ENCODE data around the gene BOD1L2.

The BOD1L2 gene

DNA sequence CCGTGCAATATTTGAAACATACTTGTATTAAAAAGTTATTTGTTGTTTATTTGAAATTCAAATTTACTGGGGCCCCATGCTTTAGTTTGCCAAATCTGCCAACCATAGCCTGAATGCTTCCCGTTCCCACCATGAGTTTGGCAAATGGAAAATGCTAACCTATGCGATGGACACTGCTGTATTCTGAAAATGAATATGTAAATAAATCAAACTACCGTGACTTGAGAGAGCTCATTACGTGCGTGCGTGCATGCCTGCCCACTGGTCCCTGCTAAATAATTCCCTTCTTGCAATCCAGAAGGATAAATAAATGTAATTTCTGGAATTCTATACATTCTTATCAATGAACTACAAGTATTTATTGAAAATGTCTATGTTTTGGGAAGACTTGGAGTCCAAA, 3.2 kb downstream of the BOD1L2 start:
- DNase-seq (ENCODE audit: low read depth in 3 of 3) = no peak

DNA sequence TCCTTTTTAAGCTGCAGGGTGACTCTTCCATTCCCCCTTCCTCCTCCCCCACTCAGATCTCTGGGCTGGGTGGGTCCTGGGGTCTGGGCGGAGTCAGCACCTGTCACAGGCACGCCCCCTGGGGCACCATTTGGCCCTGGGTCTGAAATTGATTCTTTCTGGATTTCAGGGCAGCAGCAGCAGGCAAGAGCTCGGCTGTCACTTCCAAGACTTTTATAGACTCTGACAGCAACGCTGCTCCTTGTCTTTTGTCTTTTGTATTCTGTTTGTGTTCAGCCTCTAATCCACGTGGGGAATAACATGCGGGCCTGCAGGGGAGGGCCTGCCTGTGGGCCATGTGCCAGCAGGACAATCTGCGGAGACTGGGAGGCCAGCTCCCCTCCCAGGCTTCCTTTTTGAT, 3.9 kb downstream of the BOD1L2 start:
- DNase-seq (ENCODE audit: low read depth in 3 of 3) = no peak

DNA sequence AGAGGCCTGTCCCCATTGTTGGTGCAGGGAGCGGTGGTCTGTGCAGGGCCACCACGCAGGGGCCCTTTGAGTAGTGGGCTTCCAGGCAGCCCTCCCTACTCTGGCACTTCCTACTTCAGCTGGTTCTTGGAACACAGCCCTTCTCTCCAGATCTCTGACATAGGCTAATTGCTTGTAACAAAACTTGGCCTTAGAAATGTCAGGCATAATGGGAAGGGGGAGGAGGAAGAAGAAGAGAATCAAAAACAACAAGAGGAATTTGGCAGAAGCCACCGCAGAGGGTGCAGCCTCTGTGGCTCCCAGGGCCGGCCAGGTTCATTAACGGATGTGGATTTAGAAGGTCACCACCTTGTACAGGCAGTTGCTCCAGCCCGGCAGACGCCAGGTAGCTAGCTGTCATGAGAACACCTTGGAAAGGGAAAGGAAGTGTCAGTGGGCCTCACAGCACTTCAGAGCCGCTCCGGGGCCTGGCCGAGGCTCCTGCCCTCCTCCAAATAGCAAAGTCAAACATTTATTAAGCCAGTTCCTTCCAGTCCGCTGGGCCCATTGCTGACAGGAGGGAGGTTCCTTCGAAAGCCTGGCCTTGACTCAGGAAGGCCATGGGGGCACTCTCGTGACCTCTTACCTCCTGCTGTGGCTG, 7.4 kb downstream of the BOD1L2 start:
- DNase-seq (ENCODE audit: low read depth in 3 of 3) = no peak

DNA sequence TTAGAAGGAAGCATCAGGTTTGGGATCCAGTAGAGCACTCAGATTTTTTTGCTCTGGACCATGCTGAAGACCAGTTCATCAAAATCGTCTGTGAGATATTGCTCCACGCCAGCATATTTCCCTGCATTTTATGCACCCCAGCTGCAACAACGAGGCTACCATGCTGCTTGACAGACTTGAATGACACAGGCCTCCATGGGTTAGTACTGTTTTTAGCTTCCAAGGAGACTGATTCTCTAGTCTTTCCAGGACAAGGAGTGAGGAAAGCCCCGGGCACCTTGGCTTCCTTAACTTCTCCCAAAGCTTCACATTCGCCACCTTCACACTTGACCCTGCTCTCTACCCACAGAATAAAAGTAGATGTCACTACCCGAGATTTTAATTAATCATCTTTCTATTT, 17.5 kb downstream of the BOD1L2 start:
- DNase-seq (ENCODE audit: low read depth in 3 of 3) = no peak

DNA sequence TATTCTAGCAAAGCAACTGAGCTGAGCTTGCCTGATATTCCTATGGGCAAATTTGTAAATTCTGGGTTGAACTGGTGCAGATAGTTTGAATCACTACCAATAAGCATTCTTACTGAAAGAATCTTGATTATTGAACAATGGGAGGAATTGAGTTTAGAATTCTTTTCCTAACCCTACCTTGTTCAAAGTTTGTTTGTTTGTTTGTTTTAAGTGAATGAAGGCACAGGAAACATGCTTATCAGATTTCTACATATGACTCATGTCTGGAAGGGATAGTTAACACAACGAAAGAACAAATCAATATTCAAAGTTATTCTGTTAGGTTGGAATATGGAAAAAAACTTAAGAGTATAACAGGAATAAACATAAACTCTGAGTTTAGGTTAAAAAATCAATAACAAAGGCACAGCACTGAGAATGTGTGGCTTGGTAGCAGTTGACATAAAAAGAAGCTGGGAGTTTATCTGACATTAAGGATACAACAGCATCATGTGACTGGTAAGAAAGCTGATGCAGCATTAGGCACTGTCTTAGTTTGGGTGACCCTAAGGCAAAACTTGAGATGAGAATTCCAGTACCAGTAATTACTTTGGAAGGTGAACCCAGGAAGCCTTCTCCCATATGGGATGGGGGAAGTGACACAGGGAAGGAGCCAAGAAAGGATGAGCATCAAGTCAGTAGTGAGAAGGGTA, 20.9 kb downstream of the BOD1L2 start:
- DNase-seq (ENCODE audit: low read depth in 3 of 3) = no peak

DNA sequence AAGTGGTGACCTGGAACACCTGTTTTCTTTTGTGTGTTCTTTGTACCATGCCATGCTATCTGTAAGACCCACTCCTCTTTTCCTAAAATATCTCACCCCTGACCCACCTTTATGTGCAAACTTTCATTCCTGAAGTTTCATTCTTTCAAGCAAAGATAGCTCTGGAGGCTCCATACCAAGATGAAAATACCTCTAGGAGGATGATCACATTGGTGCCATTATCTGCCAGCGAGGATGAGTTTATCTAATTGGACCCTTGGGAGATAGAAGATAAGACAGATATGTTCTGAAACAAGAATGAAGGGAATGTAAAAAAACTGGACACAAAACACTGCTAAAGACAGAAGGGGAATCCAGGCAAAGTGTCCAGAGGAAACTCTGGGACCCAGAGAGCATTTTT, 24.1 kb downstream of the BOD1L2 start:
- no peak for DNase-seq (ENCODE audit: low read depth in 3 of 3)

DNA sequence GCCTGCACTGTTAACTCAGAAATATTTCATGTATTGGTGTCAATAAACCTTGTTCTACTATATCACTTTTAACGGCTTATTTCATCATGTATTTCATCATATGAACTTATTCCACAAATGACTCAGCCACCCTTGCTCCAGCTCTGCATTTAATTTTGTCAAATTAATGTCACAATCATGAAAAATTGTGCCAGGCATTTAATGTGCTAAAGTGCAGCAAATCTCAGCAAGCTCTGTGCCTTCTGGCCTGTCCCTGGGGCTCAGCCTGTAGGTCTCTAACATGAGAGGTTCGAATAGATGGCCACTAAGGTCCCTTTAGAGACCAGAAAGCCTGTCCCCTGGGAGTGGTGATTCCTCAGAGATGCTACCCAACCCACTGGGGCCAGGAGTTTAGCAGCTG, 28.6 kb downstream of the BOD1L2 start:
- DNase-seq (ENCODE audit: low read depth in 3 of 3) = no peak

DNA sequence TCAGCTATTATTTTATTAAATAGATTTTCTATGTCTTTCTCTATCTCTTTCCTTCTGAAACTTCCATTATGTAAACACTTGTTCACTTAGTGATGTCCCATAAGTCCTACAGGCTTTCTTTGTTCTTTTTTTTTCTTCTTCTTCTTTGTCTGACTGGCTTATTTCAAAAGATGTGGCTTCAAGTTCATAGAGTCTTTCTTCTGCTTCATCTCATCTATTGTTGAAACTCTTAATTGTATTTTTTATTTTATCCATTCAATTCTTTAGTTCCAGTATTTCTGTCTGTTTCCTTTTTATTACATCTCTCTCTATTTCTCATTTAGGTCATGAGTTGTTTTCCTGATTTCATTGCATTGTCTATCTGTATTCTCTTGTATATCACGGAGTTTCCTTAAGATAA, 38.5 kb downstream of the BOD1L2 start:
- no peak for DNase-seq (ENCODE audit: low read depth in 3 of 3)

DNA sequence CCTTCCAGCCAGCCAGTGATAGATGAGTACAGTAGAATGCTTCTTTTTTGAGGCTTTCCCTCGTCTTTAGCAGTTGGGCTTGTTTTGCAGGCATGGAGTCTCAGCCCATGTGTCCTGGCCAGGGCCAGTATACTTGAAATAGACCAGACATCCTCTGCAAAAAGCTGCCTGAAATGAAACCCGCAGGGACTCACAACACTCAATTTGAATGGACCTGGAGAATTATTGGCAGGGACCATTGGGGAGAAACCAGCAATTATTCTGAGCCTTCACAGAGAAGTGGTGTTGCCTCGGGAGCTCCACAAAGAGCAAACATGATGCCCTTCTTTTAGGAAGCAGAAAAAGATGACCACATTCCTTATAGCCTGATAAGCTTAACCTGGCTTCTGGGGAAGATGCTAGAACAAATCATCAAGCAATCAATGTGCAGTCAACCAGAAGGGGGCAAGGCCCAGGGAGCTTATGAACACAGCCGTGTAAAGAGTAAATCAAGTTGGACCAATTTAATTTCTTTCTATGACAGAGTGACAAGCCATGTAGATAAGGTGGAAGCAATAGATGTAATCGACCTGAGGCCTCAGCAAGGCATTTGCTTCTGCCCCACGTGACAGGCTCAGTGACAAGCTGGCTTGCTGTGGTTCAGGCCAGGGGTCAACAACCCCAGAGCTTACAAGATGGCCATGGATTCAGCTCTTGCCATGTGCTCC, 42.1 kb downstream of the BOD1L2 start:
- no peak for DNase-seq (ENCODE audit: low read depth in 3 of 3)

DNA sequence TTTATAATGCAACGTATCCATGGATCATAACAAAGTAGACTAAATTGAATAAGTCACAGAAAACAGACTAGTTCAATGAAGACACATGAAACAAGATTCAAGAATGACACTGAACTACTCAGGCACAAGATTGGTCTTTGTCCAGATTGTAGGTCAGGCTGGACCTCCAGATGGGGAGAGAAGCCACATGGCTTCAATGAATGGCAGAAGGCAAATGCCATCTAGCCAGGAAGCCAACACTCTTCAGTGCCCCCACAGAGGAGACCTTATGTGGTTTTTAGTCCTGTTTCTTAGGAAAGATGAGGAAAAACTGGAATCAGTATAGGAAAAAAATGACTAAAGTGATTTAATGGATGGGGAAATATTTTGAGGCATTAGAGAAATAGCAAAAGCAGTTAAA, 43.1 kb downstream of the BOD1L2 start:
- no peak for DNase-seq (ENCODE audit: low read depth in 3 of 3)

DNA sequence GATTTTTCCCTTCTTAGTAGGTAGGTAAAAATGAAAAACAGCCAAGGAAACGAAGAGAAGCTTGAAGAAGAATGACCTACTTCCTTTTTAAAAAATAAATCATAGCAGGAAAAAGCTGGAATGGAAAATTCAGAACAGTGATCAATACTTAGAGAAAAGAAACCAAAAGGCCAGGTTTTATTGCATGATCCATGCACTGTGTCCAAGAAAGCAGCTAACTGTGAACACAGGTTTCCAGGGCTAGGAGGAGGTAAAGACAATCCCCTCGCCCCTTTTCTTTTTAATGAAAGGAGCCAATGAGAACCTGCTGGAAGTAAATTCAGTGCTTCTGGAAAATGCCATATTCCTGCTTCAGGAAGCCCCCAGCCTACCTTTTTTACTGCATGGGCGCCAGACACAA, 47.2 kb downstream of the BOD1L2 start:
- no peak for DNase-seq (ENCODE audit: low read depth in 3 of 3)

DNA sequence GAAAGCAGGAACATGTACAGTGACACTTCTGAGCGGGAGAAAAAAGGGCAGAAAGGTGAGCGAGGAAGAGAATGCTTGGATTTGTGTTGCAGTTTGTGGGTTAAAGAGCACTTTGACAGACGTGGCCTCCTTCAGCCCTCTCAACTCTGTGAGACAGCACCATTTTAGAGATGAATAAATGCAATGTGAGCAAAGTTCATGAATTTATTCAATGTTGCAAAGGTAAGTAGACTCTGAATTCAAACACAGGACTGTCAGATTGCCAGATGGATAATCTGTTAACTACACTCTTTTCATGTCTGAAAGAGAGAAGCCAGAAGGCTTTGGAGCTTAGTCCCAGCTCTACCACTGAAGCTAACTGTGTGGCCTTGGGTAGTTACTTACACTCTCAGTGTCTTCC, 47.7 kb downstream of the BOD1L2 start:
- DNase-seq (ENCODE audit: low read depth in 3 of 3) = no peak

DNA sequence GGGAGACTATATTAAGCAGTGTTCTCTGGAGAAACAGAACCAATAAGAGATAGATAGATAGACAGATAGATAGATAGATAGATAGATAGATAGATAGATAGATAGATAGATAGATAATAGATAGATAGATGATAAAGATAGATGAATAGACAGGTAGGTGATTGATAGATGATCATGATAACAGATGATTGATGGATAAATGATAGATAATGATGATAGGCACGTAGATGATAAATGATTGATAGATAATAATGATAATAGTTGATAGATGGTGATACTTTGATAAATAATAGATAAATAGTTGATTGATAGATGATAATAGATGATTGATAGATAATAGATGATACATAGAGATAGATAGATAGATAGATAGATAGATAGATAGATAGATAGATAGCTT, 48.5 kb downstream of the BOD1L2 start:
- no peak for DNase-seq (ENCODE audit: low read depth in 3 of 3)

DNA sequence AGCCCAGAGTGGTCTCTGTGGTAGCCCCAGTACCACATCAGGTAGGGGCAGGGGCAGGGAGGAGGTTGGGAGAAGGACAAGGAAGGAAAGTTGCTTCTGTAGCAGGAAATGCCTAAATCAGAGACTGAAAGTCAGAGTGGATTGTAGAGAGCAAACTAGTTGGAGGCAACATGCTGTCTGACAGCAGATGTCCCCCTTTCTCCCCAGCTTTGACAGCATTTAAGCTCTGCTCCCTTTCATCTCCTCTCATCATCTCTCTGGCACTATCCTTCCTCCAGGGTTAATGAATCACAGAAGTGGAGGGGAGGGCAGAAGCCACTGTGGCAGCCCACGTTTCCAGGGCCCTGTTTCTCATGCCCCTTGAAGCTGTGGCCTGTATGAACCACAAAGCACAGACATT, 50.4 kb downstream of the BOD1L2 start:
- no peak for DNase-seq (ENCODE audit: low read depth in 3 of 3)

DNA sequence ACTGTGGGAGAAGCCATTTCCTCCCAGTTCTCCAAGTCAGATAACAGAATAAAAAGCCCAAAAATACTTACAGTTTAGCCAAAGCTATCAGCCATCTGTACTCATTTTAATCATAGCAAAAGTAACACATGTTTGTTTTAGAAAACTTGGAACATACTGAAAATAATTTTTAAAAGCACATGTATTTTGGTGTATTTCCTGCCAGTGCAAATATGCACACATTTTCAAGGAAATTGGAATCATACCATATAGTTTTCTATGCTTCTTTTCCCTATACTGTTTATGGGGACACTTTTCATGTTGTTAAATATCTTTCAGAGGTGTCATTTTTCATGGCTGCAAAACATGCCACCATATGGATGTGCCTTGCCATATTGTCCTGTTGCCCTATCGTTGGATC, 51.2 kb downstream of the BOD1L2 start:
- DNase-seq (ENCODE audit: low read depth in 3 of 3) = no peak
